Lung (tissue), 12 donors: ENCODE measurements around the gene AMIGO3. TPM values are rescaled to one million over a fixed set of nuclear protein-coding genes. Genes with fewer than 3 reads are reported as not detected.

Experiments
- ATAC-seq: fragments of 200-7000 bp; cut with Tn5 transposase; one replicate; pipeline ENCODE4 v1.9.1; 2020; ENCODE audit warnings: moderate number of reproducible peaks; ENCODE audit not compliant: insufficient read depth, low FRiP score
- DNase-seq, 3 donors: peaks; one replicate each; pipeline ENCODE4 v3.0.0-alpha.2; 2013 to 2017
- H3K27ac ChIP-seq, 2 donors: one replicate each; pipeline ENCODE4 v1.5.1; 2013; ENCODE audit warnings: mild to moderate bottlenecking in 2 of 2, moderate library complexity in 2 of 2, control low read depth in 1 of 2, inconsistent platforms in 1 of 2, low read depth in 1 of 2, low read length in 1 of 2
- H3K27me3 ChIP-seq, 3 donors: one replicate each; pipeline ENCODE4 v1.5.1; 2013; ENCODE audit warnings: low read length in 2 of 3; ENCODE audit not compliant: control insufficient read depth in 3 of 3, insufficient read depth in 3 of 3
- H3K36me3 ChIP-seq, 4 donors: one replicate each; pipeline ENCODE4 v1.5.1; 2013; ENCODE audit warnings: low read length in 4 of 4, mild to moderate bottlenecking in 1 of 4, moderate library complexity in 1 of 4; ENCODE audit not compliant: control insufficient read depth in 4 of 4, insufficient read depth in 4 of 4
- H3K4me1 ChIP-seq, 5 donors: one replicate each; pipeline ENCODE4 v1.5.1; 2013; ENCODE audit warnings: low read length in 5 of 5, mild to moderate bottlenecking in 2 of 5, moderate library complexity in 1 of 5; ENCODE audit not compliant: control insufficient read depth in 5 of 5, insufficient read depth in 5 of 5
- H3K4me3 ChIP-seq: one replicate; pipeline ENCODE4 v1.5.1; 2013; ENCODE audit warnings: mild to moderate bottlenecking, control low read depth, moderate library complexity
- H3K9ac ChIP-seq, 2 donors: one replicate each; pipeline ENCODE4 v1.5.1; 2013; ENCODE audit warnings: low read length in 2 of 2, control low read depth in 1 of 2; ENCODE audit not compliant: insufficient read depth in 1 of 2
- H3K9me3 ChIP-seq, 4 donors: one replicate each; pipeline ENCODE4 v1.5.1; 2013; ENCODE audit warnings: low read length in 3 of 4, mild to moderate bottlenecking in 1 of 4, moderate library complexity in 1 of 4; ENCODE audit not compliant: control insufficient read depth in 4 of 4, insufficient read depth in 3 of 4
- WGBS, 2 donors: extraction: QIAGEN DNeasy Blood & Tissue Kit; methylation state at CpG; one replicate each; pipeline ENCODE4 v1.1.7; 2013; 5-methylcytosine and 5-hydroxymethylcytosine counted together
- polyA plus RNA-seq, 2 donors: library from polyadenylated mRNA; stranded (reverse); fragments of 200-250 nt; gene quantifications; one replicate each; pipeline ENCODE4 v1.2.1, GENCODE V29; 2013
- total RNA-seq, 2 donors: library from RNA; depleted of rRNA in 1 of 2; stranded (reverse); fragments of >200 nt in 1 of 2; gene quantifications; one replicate each; pipeline ENCODE4 v1.2.1, GENCODE V29; 2014 to 2021
- TF ChIP-seq, protein P1 (sequence below): IDR thresholded peaks from 2 replicates; pipeline ENCODE4 v1.5.1; 2012; ENCODE audit warnings: mild to moderate bottlenecking; ENCODE audit errors: control extremely low read depth, extremely low read depth
- donor health status: control.
- donor health status: control.
- donor health status: Bipolar disorder and iron deficiency.
- donor health status: healthy.
- donor health status: DM: yes; HTN: yes; CAD: no.

AMIGO3 gene
- total and polyA plus RNA-seq, 4 donors, result 0.25 to 0.63 (median 0.51) TPM; not detected in 1

DNA sequence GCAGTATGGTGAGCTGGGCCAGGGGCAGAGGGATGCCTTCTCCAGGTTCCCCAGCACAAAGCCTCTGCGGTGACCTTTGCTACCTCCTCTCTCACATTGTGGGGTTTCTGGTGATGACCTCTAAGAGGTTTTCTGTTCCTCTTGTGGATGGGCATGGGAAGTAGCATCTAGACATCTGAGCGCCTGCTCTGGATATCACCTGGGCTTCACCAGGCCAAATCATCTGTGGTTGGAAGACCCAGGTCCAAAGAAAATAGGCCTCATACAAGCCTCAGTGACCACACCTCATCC lies 38.3 kb downstream of the AMIGO3 start:
- Histone ChIP-seq H3K27me3 (no peaks in the 10 kb centered on the region), H3K36me3 (peaks cover 13 to 67% (median 32%) of the 10 kb centered on the region in 4 donors)
- WGBS, 2 donors, result 95 to 100% methylated on average over 2 of the region's 2 CpGs

DNA sequence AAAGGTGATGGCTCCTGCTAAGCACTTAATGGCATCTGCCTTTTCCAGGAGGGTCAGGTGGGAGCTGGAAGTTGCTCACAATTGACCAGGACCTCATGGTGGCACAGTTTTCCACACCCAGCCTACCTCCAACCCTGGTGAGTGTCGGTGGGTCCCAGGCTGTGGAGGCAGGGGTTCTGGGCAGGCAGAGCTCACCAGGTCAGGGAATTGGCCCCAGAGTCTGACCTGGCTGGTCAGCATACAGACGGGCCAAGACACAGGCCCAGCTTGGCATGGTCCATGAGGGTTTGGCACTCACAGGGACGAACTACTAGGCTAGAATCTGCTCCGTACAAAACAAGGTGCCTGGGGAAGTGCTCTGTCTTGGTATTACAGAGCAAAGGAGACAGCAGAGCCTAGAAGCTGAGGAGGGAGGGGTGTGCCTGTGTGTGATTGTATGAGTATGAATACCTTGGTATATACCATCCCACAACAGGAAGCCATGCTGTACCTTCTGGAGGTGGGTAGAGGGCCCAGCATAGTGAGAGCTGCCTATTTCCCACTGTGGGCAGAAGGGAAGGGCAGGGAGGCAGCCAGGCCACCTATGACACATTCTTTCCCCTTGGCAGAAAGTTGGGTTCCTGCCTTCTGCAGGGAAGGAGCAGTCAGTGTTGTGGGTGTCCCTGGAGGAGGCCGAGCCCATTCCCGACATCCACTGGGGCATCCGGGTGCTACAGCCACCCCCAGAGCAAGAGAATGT lies 38.8 kb downstream of the AMIGO3 start:
- H3K4me3 ChIP-seq, result no peak overlapping the region
- H3K27ac ChIP-seq, result no peak overlapping the region
- no peak for DNase-seq
- H3K9me3 ChIP-seq, result peaks cover 0 to 3% (median 0%) of the 10 kb centered on the region in 4 donors
- TF ChIP-seq, protein P1, sequence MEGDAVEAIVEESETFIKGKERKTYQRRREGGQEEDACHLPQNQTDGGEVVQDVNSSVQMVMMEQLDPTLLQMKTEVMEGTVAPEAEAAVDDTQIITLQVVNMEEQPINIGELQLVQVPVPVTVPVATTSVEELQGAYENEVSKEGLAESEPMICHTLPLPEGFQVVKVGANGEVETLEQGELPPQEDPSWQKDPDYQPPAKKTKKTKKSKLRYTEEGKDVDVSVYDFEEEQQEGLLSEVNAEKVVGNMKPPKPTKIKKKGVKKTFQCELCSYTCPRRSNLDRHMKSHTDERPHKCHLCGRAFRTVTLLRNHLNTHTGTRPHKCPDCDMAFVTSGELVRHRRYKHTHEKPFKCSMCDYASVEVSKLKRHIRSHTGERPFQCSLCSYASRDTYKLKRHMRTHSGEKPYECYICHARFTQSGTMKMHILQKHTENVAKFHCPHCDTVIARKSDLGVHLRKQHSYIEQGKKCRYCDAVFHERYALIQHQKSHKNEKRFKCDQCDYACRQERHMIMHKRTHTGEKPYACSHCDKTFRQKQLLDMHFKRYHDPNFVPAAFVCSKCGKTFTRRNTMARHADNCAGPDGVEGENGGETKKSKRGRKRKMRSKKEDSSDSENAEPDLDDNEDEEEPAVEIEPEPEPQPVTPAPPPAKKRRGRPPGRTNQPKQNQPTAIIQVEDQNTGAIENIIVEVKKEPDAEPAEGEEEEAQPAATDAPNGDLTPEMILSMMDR, result no peak
- no peaks in the 10 kb centered on the region for H3K27me3 ChIP-seq
- no peaks in the 10 kb centered on the region for H3K4me1 ChIP-seq
- no peak overlapping the region for H3K9ac ChIP-seq
- 89 to 92% methylated on average over 7 of the region's 7 CpGs for WGBS, 2 donors
- H3K36me3 ChIP-seq, result peaks cover 13 to 72% (median 33%) of the 10 kb centered on the region in 4 donors
- no peak for ATAC-seq

More for the DNA sequence above, 38.3 kb downstream of the AMIGO3 start:
- Histone ChIP-seq H3K9me3 (peaks cover 0 to 3% (median 0%) of the 10 kb centered on the region in 4 donors), H3K4me3 (no peak overlapping the region), H3K4me1 (no peaks in the 10 kb centered on the region), H3K9ac (no peak overlapping the region), H3K27ac (no peak overlapping the region)
- ATAC-seq (no peak), DNase-seq (no peak)
- TF ChIP-seq, protein P1, result no peak

DNA sequence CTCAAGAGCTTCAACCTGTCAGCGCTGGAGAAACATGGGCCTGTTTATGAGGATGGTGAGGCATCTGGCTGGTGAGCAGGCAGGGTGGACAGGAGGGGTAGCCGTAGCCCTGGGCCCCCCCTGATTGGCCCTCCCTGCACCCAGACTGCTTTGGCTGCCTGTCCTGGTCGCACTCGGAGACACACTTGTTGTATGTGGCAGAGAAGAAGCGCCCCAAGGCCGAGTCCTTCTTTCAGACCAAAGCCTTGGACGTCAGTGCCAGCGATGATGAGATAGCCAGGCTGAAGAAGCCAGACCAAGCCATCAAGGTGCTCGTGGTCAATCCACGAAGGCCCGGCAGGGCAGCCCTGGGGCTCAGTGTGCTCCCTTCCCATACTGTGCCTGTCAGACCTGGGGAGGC lies 43.6 kb downstream of the AMIGO3 start:
- Histone ChIP-seq H3K9me3 (no peaks in the 10 kb centered on the region), H3K9ac (no peak overlapping the region), H3K4me3 (no peak overlapping the region), H3K27ac (no peak overlapping the region), H3K27me3 (no peaks in the 10 kb centered on the region), H3K36me3 (peaks cover 2 to 48% (median 26%) of the 10 kb centered on the region in 4 donors), H3K4me1 (peaks cover 0 to 15% (median 0%) of the 10 kb centered on the region in 5 donors)
- 95 to 99% methylated on average over 11 of the region's 11 CpGs for WGBS, 2 donors
- ATAC-seq, result no peak
- DNase-seq, result no peak
- TF ChIP-seq, protein P1, result no peak
